Panc1 (cell line): ENCODE data around the gene TMC7. TPM values are rescaled to one million over a fixed set of nuclear protein-coding genes. Genes with fewer than 3 reads are reported as not detected.

Experiments
- ATAC-seq: fragments of 200-7000 bp; cut with Tn5 transposase; 2 replicates; pipeline ENCODE4 v1.9.1; 2020; ENCODE audit warnings: mild to moderate bottlenecking, moderate library complexity
- Bru-seq: library from RNA; stranded (reverse); fragments of 400-500 nt; gene quantifications from one replicate; lab custom pipeline; 2021; lab: Mats Ljungman, UMichigan
- BruChase-seq, 2 experiments: library from RNA; stranded (reverse); fragments of 400-500 nt; gene quantifications; one replicate each; lab custom pipeline; 2021; lab: Mats Ljungman, UMichigan
- BruUV-seq: library from RNA; stranded (reverse); fragments of 400-500 nt; replicated peaks from 2 replicates; lab custom pipeline; 2021; lab: Mats Ljungman, UMichigan
- CTCF ChIA-PET: fragments of 300-600 bp; sonication (Branson Sonifier 250); formaldehyde crosslinking; loops from one replicate; lab custom pipeline; 2022; ENCODE audit warnings: antibody characterized with exemption; lab: Charles Lee
- POLR2A ChIA-PET: fragments of 300-600 bp; sonication (Branson Sonifier 250); formaldehyde crosslinking; loops from one replicate; lab custom pipeline; 2022; ENCODE audit warnings: antibody characterized with exemption; lab: Charles Lee
- DNase-seq: peaks from one replicate; pipeline ENCODE4 v3.0.0-alpha.2; 2010; ENCODE audit warnings: low read depth, low spot score
- H3K27ac ChIP-seq: 2 replicates; pipeline ENCODE4 v1.5.1; 2011; ENCODE audit warnings: mild to moderate bottlenecking, low read length, inconsistent platforms
- H3K27me3 ChIP-seq: fragments of 200-500 bp; sonication (Bioruptor generic); 2 replicates; pipeline ENCODE4 v1.6.0; 2014; ENCODE audit warnings: low read length, inconsistent platforms; ENCODE audit not compliant: control insufficient read depth, insufficient read depth
- H3K36me3 ChIP-seq: fragments of 200-500 bp; sonication (Bioruptor generic); 2 replicates; pipeline ENCODE4 v1.5.1; 2014; ENCODE audit warnings: inconsistent platforms, mild to moderate bottlenecking, low read length, moderate library complexity; ENCODE audit not compliant: control insufficient read depth, insufficient read depth
- H3K4me1 ChIP-seq: 2 replicates; pipeline ENCODE4 v1.5.1; 2011; ENCODE audit warnings: inconsistent platforms, mild to moderate bottlenecking, low read length, moderate library complexity; ENCODE audit not compliant: control insufficient read depth, insufficient read depth
- H3K4me3 ChIP-seq, 2 experiments: 2 replicates each; pipeline ENCODE4 v1.5.1; 2011 to 2012; ENCODE audit warnings: low read depth in 2 of 2, low read length in 2 of 2, mild to moderate bottlenecking in 2 of 2, inconsistent platforms in 1 of 2, moderate library complexity in 1 of 2
- H3K9me3 ChIP-seq: fragments of 200-500 bp; sonication (Bioruptor generic); 2 replicates; pipeline ENCODE4 v1.5.1; 2014; ENCODE audit warnings: low read depth, mild to moderate bottlenecking, inconsistent platforms, low read length, moderate library complexity; ENCODE audit not compliant: control insufficient read depth, insufficient read depth
- CTCF ChIP-seq: fragments of 450-650 bp; IDR thresholded peaks from 2 replicates; pipeline ENCODE4 v1.5.1; 2017; ENCODE audit warnings: mild to moderate bottlenecking
- POLR2AphosphoS5 ChIP-seq: IDR thresholded peaks from 2 replicates; pipeline ENCODE4 v1.6.1; 2012; ENCODE audit warnings: mild to moderate bottlenecking, low read depth, low read length, moderate library complexity
- REST ChIP-seq, 2 experiments: IDR thresholded peaks; 2 replicates each; pipeline ENCODE4 v1.6.1; 2011 to 2012; ENCODE audit warnings: low read depth in 2 of 2, control low read depth in 1 of 2, low read length in 1 of 2, mild to moderate bottlenecking in 1 of 2, moderate library complexity in 1 of 2; ENCODE audit not compliant: insufficient read depth in 1 of 2
- SIN3A ChIP-seq: IDR thresholded peaks from 2 replicates; pipeline ENCODE4 v1.6.1; 2012; ENCODE audit warnings: low read depth, mild to moderate bottlenecking, low read length, moderate library complexity, borderline replicate concordance; ENCODE audit not compliant: insufficient read depth
- TCF7L2 ChIP-seq: IDR thresholded peaks from 2 replicates; pipeline ENCODE4 v1.6.1; 2011; ENCODE audit warnings: mild to moderate bottlenecking, low read depth, low read length, inconsistent platforms
- in situ Hi-C: cut with HindIII; loops from 2 replicates; pipeline ENCODE4 v1.10.0; 2016; ENCODE audit warnings: low sequenced_read_pairs, low pct_unique_long_range_greater_than_20kb
- intact Hi-C: fragments of 100-400 bp; cut with micrococcal nuclease; formaldehyde crosslinking; loops from one replicate; pipeline ENCODE4 v1.10.0; 2022; ENCODE audit not compliant: unreplicated experiment
- long read RNA-seq: library from polyadenylated mRNA; unstranded; transcript quantifications from one replicate; pipeline ENCODE4 v2.0.0, GENCODE V29; 2021; ENCODE audit not compliant: unreplicated experiment
- polyA plus RNA-seq: library from polyadenylated mRNA; unstranded; fragments of >200 nt; gene quantifications from one replicate; pipeline ENCODE4 v1.2.1, GENCODE V29; 2012; ENCODE audit warnings: missing spikeins; ENCODE audit not compliant: insufficient read length
- total RNA-seq: library from RNA; stranded (reverse); gene quantifications from one replicate; pipeline ENCODE4 v1.2.1, GENCODE V29; 2021; ENCODE audit not compliant: unreplicated experiment

The TMC7 gene
- total RNA-seq (5.1 TPM), Bru-seq, nascent RNA (percentile 55 among the genes with signal in this experiment), BruChase-seq, experiment 1, labeled RNA remaining after a 2-hour chase (percentile 56 among the genes with signal in this experiment), BruChase-seq, experiment 2, labeled RNA remaining after a 6-hour chase (percentile 59 among the genes with signal in this experiment)
- polyA plus RNA-seq = 2.8 TPM
- long read RNA-seq, transcript TMC7-201 (16 exons, 3,640 nt) = major isoform, 5 of 14 reads
- long read RNA-seq, partial matches to known transcripts = 2 of 14 reads
- long read RNA-seq, other reads (novel, unspliced or antisense) = 6 of 14 reads

GRCh38 chr16:18983565-18984434 is at the start of gene TMC7:
TMC7 (plus strand) TSS chr16:18983934; CDS start chr16:18984064, 130 bp downstream.
- Histone ChIP-seq H3K4me3 (peak within 1 kb of the TSS; percentile 58 to 98), H3K27ac (peak within 1 kb of the TSS; percentile 87), H3K4me1 (peaks cover 6% of the 10 kb centered on the region; the same call in 1 of the 2 replicates), H3K27me3 (no peaks in the 10 kb centered on the region), H3K9me3 (no peaks in the 10 kb centered on the region), H3K36me3 (no peaks in the 10 kb centered on the region)
- no TSS peak for BruUV-seq
- ChIA-PET CTCF (interaction anchor here (0.6 to 2.5 kb wide), 17 partner anchors 9 to 429 kb away, joined by 3 to 9 read pairs (median 4); no protein-coding TSS in a partner anchor), POLR2A (interaction anchor here (0.5 to 1.1 kb wide), 5 partner anchors 13 to 101 kb away, joined by 3 to 5 read pairs (median 3); partner anchors contain the start of gene COQ7)
- DNase-seq (peak; percentile 74), ATAC-seq (peak; percentile 99)
- intact Hi-C loops = loop anchor here (1.0 to 10.0 kb wide), 2 partner anchors 89 to 391 kb away; no protein-coding TSS in a partner anchor
- in situ Hi-C loops = no loop called here
- peak; percentile 50; the same call in 1 of the 2 replicates for TF ChIP-seq POLR2AphosphoS5
- TF ChIP-seq TCF7L2 = peak; percentile 68
- TF ChIP-seq REST (IDR thresholded peaks at IDR 0.05; ENCODE audit: insufficient read depth in 1 of 2, low read depth in 2 of 2, low read length in 1 of 2) = no peak
- peak; percentile 100 for TF ChIP-seq CTCF
- TF ChIP-seq SIN3A = peak; percentile 93; the same call in 1 of the 2 replicates

GRCh38 chr16:18936727-18937340 is 46.9 kb upstream of the TMC7 start:
- DNase-seq = no peak
- no peak for ATAC-seq
- no peaks in the 10 kb centered on the region for H3K36me3 ChIP-seq
- no peak overlapping the region for H3K27ac ChIP-seq
- CTCF ChIA-PET = interaction anchor here (0.6 to 1.0 kb wide), 3 partner anchors 8 to 20 kb away, joined by 3 to 4 read pairs (median 3); no protein-coding TSS in a partner anchor
- no peak overlapping the region for H3K4me3 ChIP-seq
- H3K4me1 ChIP-seq = peaks cover 7% of the 10 kb centered on the region; the same call in 1 of the 2 replicates
- POLR2A ChIA-PET = interaction anchor here (0.7 kb wide), 1 partner anchor 97 kb away, joined by 3 read pairs; no protein-coding TSS in a partner anchor
- no TSS peak for BruUV-seq
- in situ Hi-C loops = no loop called here
- no peaks in the 10 kb centered on the region for H3K27me3 ChIP-seq
- H3K9me3 ChIP-seq = no peaks in the 10 kb centered on the region
- TF ChIP-seq SIN3A = no peak
- TF ChIP-seq CTCF = no peak
- no peak for TF ChIP-seq REST (IDR thresholded peaks at IDR 0.05; ENCODE audit: insufficient read depth in 1 of 2, low read depth in 2 of 2, low read length in 1 of 2)
- TF ChIP-seq TCF7L2 = no peak
- TF ChIP-seq POLR2AphosphoS5 = no peak
- intact Hi-C loops = no loop called here
